GM12892 (cell line): ENCODE measurements around the gene CLEC16A.

Source experiments
- POLR2A ChIP-seq: IDR thresholded peaks from 2 replicates; pipeline ENCODE4 v1.6.1; 2011; ENCODE audit warnings: low read depth, low read length, control low read depth
- POLR2AphosphoS5 ChIP-seq: IDR thresholded peaks from 2 replicates; pipeline ENCODE4 v1.6.1; 2011; ENCODE audit warnings: low read depth, low read length, control low read depth
- TAF1 ChIP-seq: IDR thresholded peaks from 2 replicates; pipeline ENCODE4 v1.6.1; 2011; ENCODE audit warnings: low read depth, mild to moderate bottlenecking, control low read depth, low read length, borderline replicate concordance

- TF ChIP-seq POLR2A: peak; percentile 31; the same call in 1 of the 2 replicates
- TF ChIP-seq POLR2AphosphoS5: peak; percentile 80
- TF ChIP-seq TAF1: no peak
Measured at GRCh38 chr16:10926094-10926493, 18.3 kb upstream of the CLEC16A start.
